H1 (cell line): Measurements from ENCODE around the gene SLC38A8. TPM values are rescaled to one million over a fixed set of nuclear protein-coding genes. Genes with fewer than 3 reads are reported as not detected.

ENCODE experiments used
- CTCF ChIA-PET: fragments of 300-600 bp; sonication (Branson Sonifier 250); formaldehyde crosslinking; loops from one replicate; lab custom pipeline; 2021; ENCODE audit not compliant: partially characterized antibody; lab: Charles Lee
- POLR2A ChIA-PET: fragments of 300-600 bp; sonication (Branson Sonifier 250); formaldehyde crosslinking; loops from one replicate; lab custom pipeline; 2021; ENCODE audit warnings: inconsistent platforms; ENCODE audit not compliant: partially characterized antibody; lab: Charles Lee
- DNase-seq, 2 experiments: peaks; one replicate each; pipeline versions ENCODE4 v3.0.0 to v3.0.0-alpha.2; 2010 to 2022; ENCODE audit warnings: low spot score in 2 of 2, low read depth in 1 of 2, mixed read lengths in 1 of 2
- FAIRE-seq: peaks from 2 replicates; lab custom pipeline; 2011; peaks lifted over from hg19 to GRCh38; lab: Jason Lieb, UNC
- H2AFZ ChIP-seq: 2 replicates; pipeline ENCODE4 v1.8.1; 2012; ENCODE audit warnings: low read length, inconsistent platforms
- H2AK5ac ChIP-seq: 2 replicates; pipeline ENCODE4 v1.6.1; 2013; ENCODE audit warnings: low read depth, low read length
- H2BK120ac ChIP-seq: replicated peaks from 2 replicates; pipeline ENCODE3; 2013; ENCODE audit warnings: low read depth, low read length, inconsistent platforms
- H2BK12ac ChIP-seq: 2 replicates; pipeline ENCODE4 v1.6.1; 2013; ENCODE audit warnings: low read depth, low read length
- H2BK15ac ChIP-seq: 2 replicates; pipeline ENCODE4 v1.6.1; 2013; ENCODE audit warnings: low read length
- H2BK20ac ChIP-seq: 2 replicates; pipeline ENCODE4 v1.6.1; 2013; ENCODE audit warnings: low read length
- H2BK5ac ChIP-seq: 2 replicates; pipeline ENCODE4 v1.6.1; 2013; ENCODE audit warnings: low read depth, low read length
- H3K14ac ChIP-seq: 2 replicates; pipeline ENCODE4 v1.6.1; 2013; ENCODE audit warnings: inconsistent platforms; ENCODE audit not compliant: insufficient read length
- H3K18ac ChIP-seq: 2 replicates; pipeline ENCODE4 v1.6.1; 2013; ENCODE audit warnings: low read length; ENCODE audit errors: extremely low read depth
- H3K23ac ChIP-seq: 2 replicates; pipeline ENCODE4 v1.6.1; 2013; ENCODE audit warnings: inconsistent platforms; ENCODE audit not compliant: insufficient read length
- H3K23me2 ChIP-seq: 2 replicates; pipeline ENCODE4 v1.6.1; 2013; ENCODE audit warnings: low read depth, low read length
- H3K27ac ChIP-seq: 2 replicates; pipeline ENCODE4 v1.6.1; 2011; ENCODE audit warnings: low read depth, low read length, inconsistent platforms
- H3K27me3 ChIP-seq, 4 experiments: replicated peaks in 1 of 4; 1 replicate in 1 of 4; 2 replicates in 3 of 4; pipeline versions ENCODE4 v1.6.1 to v1.8.1; 2011 to 2013; ENCODE audit warnings: low read length in 3 of 4, mild to moderate bottlenecking in 3 of 4, inconsistent platforms in 2 of 4, mixed read lengths in 2 of 4, moderate library complexity in 1 of 4; ENCODE audit not compliant: control insufficient read depth in 3 of 4, insufficient read depth in 3 of 4; ENCODE audit errors: extremely low read depth in 1 of 4
- H3K36me3 ChIP-seq, 4 experiments: 2 replicates each; pipeline versions ENCODE4 v1.6.1 to v1.8.1; 2011 to 2013; ENCODE audit warnings: mild to moderate bottlenecking in 4 of 4, low read length in 3 of 4, moderate library complexity in 2 of 4, control low read depth in 1 of 4, inconsistent platforms in 1 of 4; ENCODE audit not compliant: insufficient read depth in 4 of 4, control insufficient read depth in 2 of 4
- H3K4ac ChIP-seq: replicated peaks from 2 replicates; pipeline ENCODE3; 2013; ENCODE audit warnings: low read length, low read depth, mixed read lengths, inconsistent platforms; ENCODE audit not compliant: insufficient read length
- H3K4me1 ChIP-seq, 4 experiments: replicated peaks in 1 of 4; 1 replicate in 1 of 4; 2 replicates in 3 of 4; pipeline versions ENCODE4 v1.6.1 to v1.8.1; 2011 to 2013; ENCODE audit warnings: low read length in 3 of 4, inconsistent platforms in 2 of 4, mixed read lengths in 1 of 4; ENCODE audit not compliant: insufficient read depth in 4 of 4, control insufficient read depth in 3 of 4
- H3K4me2 ChIP-seq, 2 experiments: 2 replicates each; pipeline versions ENCODE4 v1.6.1 to v1.8.1; 2011 to 2013; ENCODE audit warnings: low read depth in 2 of 2, low read length in 2 of 2, control low read depth in 1 of 2, inconsistent platforms in 1 of 2, mild to moderate bottlenecking in 1 of 2; ENCODE audit not compliant: insufficient read depth in 1 of 2
- H3K4me3 ChIP-seq, 4 experiments: fragments of 200-600, 300-600 bp in 1 of 4; sonication (generic), shearing (Covaris generic), sonication (Bioruptor Twin) in 1 of 4; 2 replicates each; pipeline versions ENCODE4 v1.5.1 to v1.8.1; 2011 to 2016; ENCODE audit warnings: low read length in 4 of 4, low read depth in 3 of 4, control low read depth in 2 of 4, inconsistent platforms in 2 of 4, mild to moderate bottlenecking in 2 of 4, mixed read lengths in 1 of 4, moderate library complexity in 1 of 4; ENCODE audit not compliant: insufficient read depth in 2 of 4; ENCODE audit errors: extremely low read depth in 1 of 4
- H3K56ac ChIP-seq: replicated peaks from 2 replicates; pipeline ENCODE3; 2013; ENCODE audit warnings: low read depth, mild to moderate bottlenecking, mixed read lengths, low read length, inconsistent platforms; ENCODE audit not compliant: insufficient read length
- H3K79me1 ChIP-seq: 2 replicates; pipeline ENCODE4 v1.6.1; 2013; ENCODE audit warnings: low read depth, low read length, control low read depth
- H3K79me2 ChIP-seq, 2 experiments: 2 replicates each; pipeline versions ENCODE4 v1.6.1 to v1.8.1; 2012 to 2013; ENCODE audit warnings: low read length in 2 of 2, mild to moderate bottlenecking in 2 of 2, inconsistent platforms in 1 of 2; ENCODE audit not compliant: insufficient read depth in 2 of 2, control insufficient read depth in 1 of 2
- H3K9ac ChIP-seq, 4 experiments: replicated peaks in 1 of 4; 1 replicate in 1 of 4; 2 replicates in 3 of 4; pipeline versions ENCODE4 v1.6.1 to v1.8.1; 2011 to 2013; ENCODE audit warnings: low read depth in 3 of 4, low read length in 3 of 4, control low read depth in 2 of 4, mild to moderate bottlenecking in 2 of 4, moderate library complexity in 2 of 4, inconsistent platforms in 1 of 4; ENCODE audit errors: extremely low read depth in 1 of 4
- H3K9me3 ChIP-seq, 2 experiments: 2 replicates each; pipeline versions ENCODE4 v1.6.1 to v1.8.1; 2012 to 2013; ENCODE audit warnings: mild to moderate bottlenecking in 2 of 2, moderate library complexity in 2 of 2, control low read depth in 1 of 2, inconsistent platforms in 1 of 2, low read depth in 1 of 2, low read length in 1 of 2, mixed read lengths in 1 of 2; ENCODE audit not compliant: insufficient read depth in 2 of 2
- H4K20me1 ChIP-seq, 2 experiments: replicated peaks in 1 of 2; 2 replicates each; pipeline versions ENCODE3 to v1.8.1; 2011 to 2013; ENCODE audit warnings: inconsistent platforms in 2 of 2, low read length in 2 of 2, mild to moderate bottlenecking in 1 of 2; ENCODE audit not compliant: insufficient read depth in 2 of 2, control insufficient read depth in 1 of 2
- H4K5ac ChIP-seq: 2 replicates; pipeline ENCODE4 v1.6.1; 2013; ENCODE audit warnings: low read length, low read depth, mixed read lengths, inconsistent platforms; ENCODE audit not compliant: insufficient read length
- H4K8ac ChIP-seq: 2 replicates; pipeline ENCODE4 v1.8.0; 2013; ENCODE audit warnings: mild to moderate bottlenecking, moderate library complexity, low read length, inconsistent platforms; ENCODE audit not compliant: insufficient read depth; ENCODE audit errors: extremely low read depth
- H4K91ac ChIP-seq: replicated peaks from 2 replicates; pipeline ENCODE3; 2013; ENCODE audit warnings: low read length, mixed read lengths, inconsistent platforms; ENCODE audit not compliant: insufficient read length
- GTF2F1 ChIP-seq: IDR thresholded peaks from 2 replicates; pipeline ENCODE4 v1.6.1; 2012; ENCODE audit warnings: low read depth, low read length, improper control_type of control experiment, borderline replicate concordance
- HDAC6 ChIP-seq: IDR thresholded peaks from one replicate; pipeline ENCODE4 v1.7.1; 2012; ENCODE audit warnings: low read depth, mild to moderate bottlenecking, inconsistent platforms, low read length, moderate library complexity
- JUN ChIP-seq: IDR thresholded peaks from 2 replicates; pipeline ENCODE4 v1.6.1; 2011; ENCODE audit warnings: low read depth, mild to moderate bottlenecking, improper control_type of control experiment, low read length
- JUND ChIP-seq: IDR thresholded peaks from 2 replicates; pipeline ENCODE4 v1.6.1; 2011; ENCODE audit warnings: mild to moderate bottlenecking, improper control_type of control experiment, low read length
- KDM5A ChIP-seq: fragments of 200-600 bp; IDR thresholded peaks from 2 replicates; pipeline ENCODE4 v1.7.1; 2012; ENCODE audit warnings: mild to moderate bottlenecking, low read length, inconsistent platforms, mixed read lengths
- MAFK ChIP-seq: IDR thresholded peaks from 2 replicates; pipeline ENCODE4 v1.6.1; 2012; ENCODE audit warnings: low read depth, mild to moderate bottlenecking, improper control_type of control experiment, low read length
- NANOG ChIP-seq: IDR thresholded peaks from 2 replicates; pipeline ENCODE4 v1.6.1; 2011; ENCODE audit warnings: low read length, low read depth, mild to moderate bottlenecking, inconsistent platforms; ENCODE audit not compliant: insufficient read depth, poor library complexity, severe bottlenecking
- POLR2A ChIP-seq, 2 experiments: IDR thresholded peaks; 1 replicate in 1 of 2; 2 replicates in 1 of 2; pipeline ENCODE4 v1.6.1; 2011; ENCODE audit warnings: low read depth in 2 of 2, low read length in 2 of 2, mild to moderate bottlenecking in 2 of 2; ENCODE audit errors: control extremely low read depth in 1 of 2
- POU5F1 ChIP-seq: IDR thresholded peaks from 2 replicates; pipeline ENCODE4 v1.6.1; 2011; ENCODE audit warnings: low read depth, mild to moderate bottlenecking, low read length, moderate library complexity
- RXRA ChIP-seq: IDR thresholded peaks from 2 replicates; pipeline ENCODE4 v1.6.1; 2011; ENCODE audit warnings: low read depth, mild to moderate bottlenecking, low read length, moderate library complexity; ENCODE audit not compliant: insufficient read depth
- SIN3A ChIP-seq, 2 experiments: IDR thresholded peaks in 1 of 2; conservative IDR thresholded peaks in 1 of 2; 2 replicates each; pipeline ENCODE4 v1.6.1; 2011 to 2012; ENCODE audit warnings: low read length in 2 of 2, improper control_type of control experiment in 1 of 2, low read depth in 1 of 2, mild to moderate bottlenecking in 1 of 2
- SP1 ChIP-seq: IDR thresholded peaks from 2 replicates; pipeline ENCODE4 v1.6.1; 2011; ENCODE audit warnings: low read depth, low read length
- SP2 ChIP-seq: IDR thresholded peaks from 2 replicates; pipeline ENCODE4 v1.6.1; 2012; ENCODE audit warnings: mild to moderate bottlenecking, low read length, inconsistent platforms
- TBP ChIP-seq: IDR thresholded peaks from 2 replicates; pipeline ENCODE4 v1.6.1; 2011; ENCODE audit warnings: low read depth, low read length, improper control_type of control experiment
- YY1 ChIP-seq: IDR thresholded peaks from 2 replicates; pipeline ENCODE4 v1.6.1; 2011; ENCODE audit warnings: low read depth, mild to moderate bottlenecking, low read length
- ZNF274 ChIP-seq: IDR thresholded peaks from 2 replicates; pipeline ENCODE4 v1.7.0; 2012; ENCODE audit warnings: low read length, borderline replicate concordance; ENCODE audit errors: extremely low read depth
- WGBS, 2 experiments: shearing (Covaris generic) in 1 of 2; methylation state at CpG; one replicate each; pipeline versions ENCODE4 v1.1.6 to v1.1.7; 2013 to 2015; ENCODE audit warnings: low lambda C conversion rate in 2 of 2, mixed read lengths in 2 of 2, inconsistent platforms in 1 of 2, low coverage in 1 of 2, missing lambda C conversion rate in 1 of 2; ENCODE audit not compliant: insufficient replicate concordance in 2 of 2, insufficient coverage in 1 of 2, insufficient read length in 1 of 2; ENCODE audit errors: extremely low coverage in 1 of 2, missing lambda C conversion rate in 1 of 2; 5-methylcytosine and 5-hydroxymethylcytosine counted together
- polyA plus RNA-seq, 7 experiments: library from polyadenylated mRNA; depleted of rRNA in 3 of 7; stranded (reverse) in 5 of 7; unstranded in 2 of 7; fragments of >200 nt in 5 of 7; fragments of 200-250 nt in 2 of 7; gene quantifications; 1 replicate in 5 of 7; 2 replicates in 1 of 7; 4 replicates in 1 of 7; pipeline versions ENCODE4 v1.2.1 to v1.2.3, GENCODE V29; 2011 to 2013; ENCODE audit warnings: missing spikeins in 2 of 7, mixed read lengths in 2 of 7
- total RNA-seq: library from RNA; stranded (reverse); fragmentation: NEBNext Ultra II Directional; extraction: Animal tissue kit (Norgen Biotek cat#: 25700); gene quantifications from 2 replicates; pipeline ENCODE4 v1.2.1, GENCODE V29; 2021

Gene SLC38A8
- total and polyA plus RNA-seq, 2 of the 8 experiments (the other 6 are each of a cell fraction or from before 2014, with no cell fraction given), result 0.08 TPM; not detected in 1

GRCh38 chr16:84059111-84059510 lies 16.5 kb upstream of the SLC38A8 start:
- peaks cover 1 to 8% of the 10 kb centered on the region in 2 experiments for H4K20me1 ChIP-seq
- DNase-seq, result no peak
- no peak overlapping the region for H2AFZ ChIP-seq
- TF ChIP-seq JUN (no peak), ZNF274 (no peak), POU5F1 (no peak), TBP (no peak), SP2 (no peak), KDM5A (no peak), POLR2A (IDR thresholded peaks at IDR 0.05; ENCODE audit: control extremely low read depth in 1 of 2, low read depth in 2 of 2, low read length in 2 of 2) (no peak), JUND (no peak), NANOG (no peak), HDAC6 (no peak), MAFK (no peak), SP1 (no peak), SIN3A (conservative IDR thresholded peaks at IDR 0.05 in 1 of 2, IDR thresholded peaks at IDR 0.05 in 1 of 2; ENCODE audit: low read depth in 1 of 2, low read length in 2 of 2) (no peak), GTF2F1 (no peak), YY1 (no peak), RXRA (no peak)
- no peak overlapping the region for H3K56ac ChIP-seq
- no peaks in the 10 kb centered on the region for H3K27me3 ChIP-seq
- no peaks in the 10 kb centered on the region for H3K4me1 ChIP-seq
- POLR2A ChIA-PET, result no interaction called here
- H2BK5ac ChIP-seq, result no peak overlapping the region
- H3K14ac ChIP-seq, result no peak overlapping the region
- no peak overlapping the region for H3K9ac ChIP-seq
- no peak overlapping the region for H2AK5ac ChIP-seq
- no peak overlapping the region for H2BK20ac ChIP-seq
- no peak overlapping the region for H4K91ac ChIP-seq
- H3K79me1 ChIP-seq, result no peaks in the 10 kb centered on the region
- FAIRE-seq, result no peak
- H2BK120ac ChIP-seq, result no peak overlapping the region
- no peak overlapping the region for H3K4me3 ChIP-seq
- no peak overlapping the region for H3K4me2 ChIP-seq
- H4K5ac ChIP-seq, result no peak overlapping the region
- CTCF ChIA-PET, result interaction anchor here (0.7 to 21.4 kb wide), 10 partner anchors 9 to 559 kb away, joined by 3 to 366 read pairs (median 8); partner anchors contain the start of genes OSGIN1 and SLC38A8
- H3K4ac ChIP-seq, result no peak overlapping the region
- 89% methylated on average over 11 of the region's 11 CpGs; no CpG with 5 or more reads in 1 of the 2 experiments for WGBS, 2 experiments
- no peaks in the 10 kb centered on the region; the same call in 1 of the 2 replicates for H3K23me2 ChIP-seq
- no peak overlapping the region for H3K23ac ChIP-seq
- no peaks in the 10 kb centered on the region for H3K9me3 ChIP-seq
- no peak overlapping the region for H2BK15ac ChIP-seq
- no peaks in the 10 kb centered on the region for H3K79me2 ChIP-seq
- no peak overlapping the region for H2BK12ac ChIP-seq
- H3K18ac ChIP-seq, result no peak overlapping the region
- H4K8ac ChIP-seq, result no peak overlapping the region
- peaks cover 8 to 37% (median 19%) of the 10 kb centered on the region in 4 experiments for H3K36me3 ChIP-seq
- no peak overlapping the region for H3K27ac ChIP-seq
